Globus pallidus (tissue), 1 donor: Measurements from ENCODE around the gene KRTAP10-7.
"Not testable (repeated sequence)": the region's sequence is repeated elsewhere in the genome, so short reads cannot be mapped to it uniquely, and the experiment has no call there.

Experiments used
- DNase-seq: peaks from one replicate; pipeline ENCODE4 v3.0.0-alpha.2; 2015; ENCODE audit warnings: low spot score

The KRTAP10-7 gene

GRCh38 chr21:44571844-44572782 lies 28.3 kb upstream of the KRTAP10-7 start:
- DNase-seq: no peak

- no peak for DNase-seq
Measured at GRCh38 chr21:44572959-44573583, 27.3 kb upstream of the KRTAP10-7 start.

GRCh38 chr21:44573630-44574456 lies 26.6 kb upstream of the KRTAP10-7 start, which contains the start of gene KRTAP10-4:
TSS of gene KRTAP10-4 (plus strand) at chr21:44573729. CDS start at chr21:44573759, 30 bp downstream.
- DNase-seq: not testable (repeated sequence)

- no peak for DNase-seq
Measured at GRCh38 chr21:44574457-44575306, 25.7 kb upstream of the KRTAP10-7 start.

GRCh38 chr21:44575307-44576024 lies 24.9 kb upstream of the KRTAP10-7 start:
- DNase-seq: no peak

- DNase-seq: no peak
Measured at GRCh38 chr21:44576025-44576420, 24.4 kb upstream of the KRTAP10-7 start.

- no peak for DNase-seq
Measured at GRCh38 chr21:44578371-44579055, 21.9 kb upstream of the KRTAP10-7 start.

GRCh38 chr21:44579056-44579832 lies 21.2 kb upstream of the KRTAP10-7 start:
- DNase-seq: no peak

GRCh38 chr21:44579833-44580144 lies 20.6 kb upstream of the KRTAP10-7 start:
- DNase-seq: no peak

- DNase-seq: not testable (repeated sequence)
Measured at GRCh38 chr21:44580231-44580821, 20.1 kb upstream of the KRTAP10-7 start, which contains the start of gene KRTAP10-5. TSS of gene KRTAP10-5 (minus strand) at chr21:44580604. CDS start at chr21:44580578, 26 bp downstream.

GRCh38 chr21:44581158-44581557 lies 19.2 kb upstream of the KRTAP10-7 start:
- no peak for DNase-seq

GRCh38 chr21:44582055-44582454 lies 18.3 kb upstream of the KRTAP10-7 start:
- no peak for DNase-seq

GRCh38 chr21:44583089-44583799 lies 17.2 kb upstream of the KRTAP10-7 start:
- DNase-seq: no peak

- no peak for DNase-seq
Measured at GRCh38 chr21:44583800-44584147, 16.6 kb upstream of the KRTAP10-7 start.

GRCh38 chr21:44585892-44586291 lies 14.5 kb upstream of the KRTAP10-7 start:
- no peak for DNase-seq

GRCh38 chr21:44589094-44589493 lies 11.3 kb upstream of the KRTAP10-7 start:
- no peak for DNase-seq

GRCh38 chr21:44589586-44590305 lies 10.7 kb upstream of the KRTAP10-7 start:
- DNase-seq: no peak

GRCh38 chr21:44590311-44590721 lies 10.1 kb upstream of the KRTAP10-7 start:
- DNase-seq: no peak
